ENCODE results near the gene KCNQ1OT1.

The KCNQ1OT1 gene

GRCh38 chr11:2612884-2613571, 86.8 kb downstream of the KCNQ1OT1 start:
- DNase-seq (ENCODE audit: low read depth in 2 of 2, low spot score in 1 of 2) = no peak

GRCh38 chr11:2609345-2609744, 90.4 kb downstream of the KCNQ1OT1 start:
- DNase-seq (ENCODE audit: low read depth in 2 of 2, low spot score in 1 of 2) = no peak

GRCh38 chr11:2599561-2600189, 100.1 kb downstream of the KCNQ1OT1 start:
- DNase-seq (ENCODE audit: low read depth in 2 of 2, low spot score in 1 of 2) = no peak

- DNase-seq (ENCODE audit: low read depth in 2 of 2, low spot score in 1 of 2) = no peak
These were observed 104.6 kb downstream of the KCNQ1OT1 start for GRCh38 chr11:2595204-2595603.

- DNase-seq (ENCODE audit: low read depth in 2 of 2, low spot score in 1 of 2) = no peak
These were observed 105.5 kb downstream of the KCNQ1OT1 start for GRCh38 chr11:2594267-2594666.

GRCh38 chr11:2593393-2593950, 106.3 kb downstream of the KCNQ1OT1 start:
- DNase-seq (ENCODE audit: low read depth in 2 of 2, low spot score in 1 of 2) = no peak

- DNase-seq (ENCODE audit: low read depth in 2 of 2, low spot score in 1 of 2) = no peak
These were observed 107.0 kb downstream of the KCNQ1OT1 start for GRCh38 chr11:2592559-2593392.

GRCh38 chr11:2591805-2592204, 108.0 kb downstream of the KCNQ1OT1 start:
- DNase-seq (ENCODE audit: low read depth in 2 of 2, low spot score in 1 of 2) = no peak

- DNase-seq (ENCODE audit: low read depth in 2 of 2, low spot score in 1 of 2) = no peak
These were observed 108.6 kb downstream of the KCNQ1OT1 start for GRCh38 chr11:2590965-2591754.

- no peak for DNase-seq (ENCODE audit: low read depth in 2 of 2, low spot score in 1 of 2)
These were observed 109.4 kb downstream of the KCNQ1OT1 start for GRCh38 chr11:2590131-2590964.

GRCh38 chr11:2589538-2589934, 110.3 kb downstream of the KCNQ1OT1 start:
- DNase-seq (ENCODE audit: low read depth in 2 of 2, low spot score in 1 of 2) = no peak

- DNase-seq (ENCODE audit: low read depth in 2 of 2, low spot score in 1 of 2) = no peak
These were observed 110.8 kb downstream of the KCNQ1OT1 start for GRCh38 chr11:2588809-2589537.

- no peak for DNase-seq (ENCODE audit: low read depth in 2 of 2, low spot score in 1 of 2)
These were observed 111.6 kb downstream of the KCNQ1OT1 start for GRCh38 chr11:2587976-2588748.

GRCh38 chr11:2587132-2587930, 112.5 kb downstream of the KCNQ1OT1 start:
- DNase-seq (ENCODE audit: low read depth in 2 of 2, low spot score in 1 of 2) = no peak

- DNase-seq (ENCODE audit: low read depth in 2 of 2, low spot score in 1 of 2) = no peak
These were observed 113.0 kb downstream of the KCNQ1OT1 start for GRCh38 chr11:2586793-2587131.

- no peak for DNase-seq (ENCODE audit: low read depth in 2 of 2, low spot score in 1 of 2)
These were observed 113.6 kb downstream of the KCNQ1OT1 start for GRCh38 chr11:2586087-2586792.

GRCh38 chr11:2585566-2586086, 114.2 kb downstream of the KCNQ1OT1 start:
- DNase-seq (ENCODE audit: low read depth in 2 of 2, low spot score in 1 of 2) = no peak
